Hepatic stellate cell (primary cell): ENCODE results near the gene SLC8A3.

Experiments
- DNase-seq: peaks from one replicate; pipeline ENCODE4 v3.0.0; 2011; ENCODE audit warnings: low spot score

The SLC8A3 gene

DNA sequence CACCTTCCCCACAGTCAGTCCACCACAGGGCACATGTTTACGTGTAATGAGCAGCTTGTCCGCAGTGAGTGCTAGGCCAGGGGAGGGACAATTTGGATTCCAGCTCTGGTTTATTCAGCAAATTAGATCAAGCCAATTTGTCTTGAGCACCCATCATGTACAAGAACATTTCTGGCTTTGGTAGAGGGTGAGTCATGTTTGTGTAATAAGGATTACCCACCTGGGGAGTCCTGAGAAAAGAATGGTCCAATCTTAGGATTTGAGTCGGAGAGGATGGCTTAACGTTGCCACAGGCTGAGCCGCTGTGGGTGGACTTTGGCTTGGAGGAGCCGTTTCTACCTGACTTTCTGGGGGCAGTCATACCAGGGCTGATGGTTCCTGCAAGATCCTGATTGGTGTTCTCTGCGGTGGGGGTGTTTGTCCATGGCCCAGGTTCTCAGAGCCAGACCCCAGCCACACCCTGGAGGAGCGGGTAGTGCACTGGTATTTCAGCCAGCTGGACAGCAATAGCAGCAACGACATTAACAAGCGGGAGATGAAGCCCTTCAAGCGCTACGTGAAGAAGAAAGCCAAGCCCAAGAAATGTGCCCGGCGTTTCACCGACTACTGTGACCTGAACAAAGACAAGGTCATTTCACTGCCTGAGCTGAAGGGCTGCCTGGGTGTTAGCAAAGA, 165.8 kb downstream of the SLC8A3 start:
- no peak for DNase-seq

DNA sequence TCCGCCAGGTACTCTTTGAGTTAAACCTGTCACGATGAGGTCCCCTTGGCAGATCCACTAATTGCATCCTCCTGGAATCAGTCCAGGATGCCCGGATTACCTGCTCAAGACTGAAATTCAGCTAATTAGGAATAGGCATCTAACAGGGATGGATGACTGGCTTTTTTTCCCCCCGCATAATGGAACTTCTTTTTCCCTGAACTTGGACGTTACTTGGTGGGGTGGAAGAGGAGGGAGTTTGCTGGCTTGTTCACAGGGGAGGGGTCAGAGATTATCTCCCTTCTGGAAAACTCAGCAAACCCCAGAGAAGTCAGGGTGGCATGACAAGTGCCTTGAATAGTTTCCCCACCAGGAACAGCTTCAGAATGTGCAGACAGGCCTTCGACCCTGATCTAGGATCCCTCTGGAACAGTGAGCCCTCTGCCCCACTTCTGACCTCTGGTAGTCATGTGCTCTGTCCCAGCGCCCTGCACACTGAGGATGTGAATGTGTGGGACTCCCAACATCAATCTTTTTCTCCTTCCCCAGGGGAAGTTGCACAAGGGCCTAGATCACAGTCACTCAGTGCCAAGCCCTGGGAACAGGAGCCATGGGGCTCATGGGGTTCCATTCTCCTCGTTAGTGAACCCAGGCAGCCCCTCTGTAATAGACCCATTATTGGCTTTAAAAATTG, 167.1 kb downstream of the SLC8A3 start:
- no peak for DNase-seq

- DNase-seq: no peak
Measured at GRCh38 chr14:70020352-70021170, 168.2 kb downstream of the SLC8A3 start.

DNA sequence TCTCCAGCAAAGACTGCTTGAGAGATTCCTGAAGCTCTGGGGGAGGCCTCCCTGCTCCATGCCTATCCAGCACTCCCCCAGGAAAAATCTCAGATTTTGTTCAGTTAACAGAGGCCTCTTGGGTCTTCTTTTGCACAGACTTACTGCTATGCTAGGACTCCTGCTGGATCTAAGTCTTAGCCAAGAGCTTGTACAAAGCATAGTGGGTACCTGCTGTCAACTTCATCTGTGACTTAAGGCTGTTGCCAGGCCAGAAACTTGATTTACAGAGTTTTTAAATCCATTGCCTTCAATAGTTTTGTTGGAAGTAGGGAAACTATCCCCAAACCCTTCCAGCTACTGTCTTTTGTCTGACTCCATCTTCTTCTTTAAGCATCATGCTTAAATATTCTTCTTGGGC, 169.1 kb downstream of the SLC8A3 start:
- no peak for DNase-seq

- no peak for DNase-seq
Measured at GRCh38 chr14:70018713-70019211, 170.0 kb downstream of the SLC8A3 start.

DNA sequence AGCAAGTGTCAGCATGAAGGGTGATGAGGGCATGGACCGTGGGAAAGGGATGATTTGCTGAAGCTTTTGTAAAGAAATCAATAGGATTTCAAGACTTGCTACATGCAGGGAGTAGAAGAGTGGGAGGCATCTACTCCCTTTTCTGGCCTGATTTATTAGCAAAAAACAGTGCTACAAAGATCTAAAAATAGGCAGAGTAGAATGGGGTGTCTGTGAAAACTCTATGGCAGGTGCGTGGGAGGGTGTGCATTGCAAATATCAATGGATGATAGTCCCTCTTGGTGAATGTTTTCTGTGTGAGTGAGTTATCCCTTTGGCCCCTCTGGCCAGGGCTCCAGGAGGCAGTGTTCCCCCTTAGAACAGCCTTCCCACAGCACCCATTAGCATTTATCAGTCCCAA, 170.5 kb downstream of the SLC8A3 start:
- no peak for DNase-seq

- no peak for DNase-seq
Measured at GRCh38 chr14:70014406-70015095, 174.2 kb downstream of the SLC8A3 start.

GRCh38 chr14:70013271-70013873, 175.4 kb downstream of the SLC8A3 start:
- peak; percentile 18 for DNase-seq

DNA sequence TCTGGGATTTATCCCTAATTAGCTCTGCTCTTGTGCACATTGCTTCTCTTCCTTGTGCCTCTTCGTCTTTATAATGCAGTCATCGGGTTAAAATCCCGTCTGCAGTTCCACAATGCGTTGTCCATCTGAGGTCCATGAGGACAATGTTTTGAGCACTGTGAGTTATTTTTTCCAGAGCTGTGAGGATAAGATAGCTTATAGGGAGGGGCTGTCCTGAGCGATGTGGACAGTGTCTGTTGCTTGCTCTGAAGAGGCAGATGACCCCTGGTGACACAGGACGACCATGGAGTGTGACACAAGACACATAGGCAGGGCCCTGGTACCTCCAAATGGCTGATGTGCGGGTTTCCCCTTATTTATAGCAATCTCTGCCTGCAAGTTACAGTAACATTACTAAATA, 177.0 kb downstream of the SLC8A3 start:
- no peak for DNase-seq

- DNase-seq: no peak
Measured at GRCh38 chr14:70011098-70011497, 177.7 kb downstream of the SLC8A3 start.

DNA sequence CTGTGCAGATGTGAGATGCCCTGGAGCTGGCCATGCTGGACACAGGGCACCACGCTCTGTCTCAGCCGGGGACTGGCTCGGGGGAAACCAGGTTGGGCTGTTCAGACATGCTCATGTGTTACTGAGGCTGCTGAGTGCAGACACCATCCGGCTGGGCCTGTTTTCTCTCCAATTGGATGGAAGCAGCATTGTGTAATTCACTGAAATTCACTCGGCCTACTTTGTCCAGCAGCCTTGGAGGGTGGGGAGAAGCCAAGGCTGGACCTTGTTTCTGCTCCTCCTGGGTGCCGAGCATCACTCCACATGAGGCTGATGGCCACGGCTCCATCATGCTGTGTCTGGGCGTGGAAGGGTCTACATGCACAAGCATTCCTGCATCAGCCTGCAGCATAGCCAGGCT, 178.8 kb downstream of the SLC8A3 start:
- no peak for DNase-seq

DNA sequence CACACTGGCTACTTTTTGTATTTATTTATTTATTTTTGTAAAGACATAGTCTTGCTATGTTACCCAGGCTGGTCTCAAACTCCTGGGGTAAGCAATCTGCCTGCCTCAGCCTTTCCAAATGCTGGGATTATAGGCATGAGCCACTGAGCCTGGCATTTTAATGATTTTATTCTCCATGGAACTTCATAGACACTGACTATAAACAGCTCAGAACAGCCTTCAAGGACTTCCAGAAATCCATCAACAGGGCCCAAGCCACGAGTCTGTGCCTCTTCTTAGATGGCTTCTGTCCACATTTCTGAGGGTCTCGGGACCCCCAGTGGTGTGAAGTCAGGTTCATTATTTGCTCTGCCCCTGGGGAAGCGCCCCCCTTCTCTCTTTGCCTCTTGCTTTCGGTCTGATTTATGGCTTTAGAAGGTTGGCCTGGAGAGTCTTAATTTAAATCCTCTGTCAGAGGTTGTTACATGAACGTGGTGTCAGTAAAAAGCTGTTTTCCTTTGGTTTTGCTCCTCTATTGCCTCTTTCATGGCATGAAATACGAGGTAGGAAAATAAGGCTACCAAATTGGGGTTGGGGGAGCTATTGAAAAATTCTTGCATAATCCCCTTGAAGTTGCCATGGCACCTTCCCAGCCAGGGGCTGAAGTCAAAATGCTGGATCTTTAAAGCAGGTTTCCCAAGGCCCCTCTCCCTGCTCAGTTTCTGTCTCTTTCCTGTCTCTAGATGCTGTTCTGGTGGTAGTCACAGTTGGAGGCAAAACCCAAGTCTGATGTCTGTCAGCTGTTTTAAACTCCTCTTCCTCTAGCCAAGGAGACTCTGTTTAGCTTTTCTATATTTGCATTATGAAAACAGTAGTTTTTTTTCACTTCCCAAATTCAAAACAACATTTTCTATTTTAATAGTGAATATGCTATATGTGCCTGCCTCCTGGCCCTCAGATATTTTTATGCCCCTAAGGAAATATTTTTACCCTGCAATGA, 180.2 kb downstream of the SLC8A3 start:
- no peak for DNase-seq

DNA sequence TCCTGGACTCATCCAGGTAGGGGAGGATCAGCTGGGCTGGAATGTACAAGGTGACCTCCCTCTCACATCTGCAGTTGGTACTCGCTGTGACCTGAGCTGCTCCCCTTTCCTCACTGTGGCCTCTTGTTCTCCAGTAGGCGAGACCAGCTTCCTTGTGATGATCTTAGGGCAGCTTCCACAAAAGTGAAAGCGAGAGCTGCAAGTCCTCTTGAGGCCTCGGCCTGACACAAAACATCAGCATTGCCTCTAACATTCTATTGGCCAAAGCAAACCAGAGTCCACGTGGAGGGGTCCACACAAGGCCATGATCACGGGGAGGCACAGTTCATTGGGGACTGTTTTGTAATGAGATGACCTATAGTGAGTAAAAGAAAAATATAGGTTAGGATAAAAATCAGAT, 182.1 kb downstream of the SLC8A3 start:
- no peak for DNase-seq

DNA sequence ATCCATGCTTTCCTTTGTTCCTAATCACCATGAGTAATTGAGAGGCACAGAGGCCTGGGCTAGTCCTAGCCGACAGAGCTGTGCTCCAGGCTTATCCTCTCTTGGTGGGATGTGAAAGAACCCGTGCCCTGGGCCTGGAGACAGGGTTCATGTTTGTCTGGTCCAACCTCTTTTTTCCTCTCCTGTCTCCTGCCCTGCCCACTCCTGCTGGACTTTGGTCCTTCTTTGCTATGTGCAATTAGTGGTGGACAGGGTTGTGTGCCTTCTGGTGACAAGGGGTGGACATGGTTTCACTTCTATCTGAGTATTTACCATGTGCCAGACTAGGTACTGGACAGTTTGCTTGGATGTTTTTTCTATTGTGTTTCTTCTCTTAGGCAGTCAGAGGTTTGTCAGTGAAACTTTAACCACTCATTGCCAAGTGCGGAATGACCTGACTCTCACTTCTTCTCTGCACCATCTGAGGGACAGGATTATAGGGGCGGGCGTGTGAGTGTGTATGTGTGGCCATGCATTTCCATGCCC, 183.4 kb downstream of the SLC8A3 start:
- no peak for DNase-seq

GRCh38 chr14:70004791-70005190, 184.0 kb downstream of the SLC8A3 start:
- DNase-seq: no peak

- no peak for DNase-seq
Measured at GRCh38 chr14:70002589-70003346, 186.0 kb downstream of the SLC8A3 start.

- no peak for DNase-seq
Measured at GRCh38 chr14:70000601-70001000, 188.2 kb downstream of the SLC8A3 start.

DNA sequence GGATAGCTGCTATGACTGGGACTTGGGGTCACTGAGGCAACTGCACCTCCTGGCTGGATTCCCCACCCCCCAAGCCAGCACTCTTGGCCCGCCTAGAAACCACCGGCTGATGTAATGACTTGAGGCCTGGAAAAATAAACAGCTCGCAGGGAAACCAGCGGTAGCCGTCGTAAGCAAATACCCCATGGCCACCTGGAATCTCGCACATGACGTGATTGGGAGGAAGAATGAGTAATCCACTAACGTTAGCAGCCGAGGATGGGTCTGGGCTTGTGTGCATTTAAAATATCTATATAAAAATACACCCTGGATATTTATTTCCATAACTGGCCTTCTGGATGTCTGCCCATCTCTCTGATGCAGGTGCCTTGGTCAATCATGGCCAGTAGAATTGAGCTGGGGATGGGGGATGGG, 189.5 kb downstream of the SLC8A3 start:
- DNase-seq: no peak

DNA sequence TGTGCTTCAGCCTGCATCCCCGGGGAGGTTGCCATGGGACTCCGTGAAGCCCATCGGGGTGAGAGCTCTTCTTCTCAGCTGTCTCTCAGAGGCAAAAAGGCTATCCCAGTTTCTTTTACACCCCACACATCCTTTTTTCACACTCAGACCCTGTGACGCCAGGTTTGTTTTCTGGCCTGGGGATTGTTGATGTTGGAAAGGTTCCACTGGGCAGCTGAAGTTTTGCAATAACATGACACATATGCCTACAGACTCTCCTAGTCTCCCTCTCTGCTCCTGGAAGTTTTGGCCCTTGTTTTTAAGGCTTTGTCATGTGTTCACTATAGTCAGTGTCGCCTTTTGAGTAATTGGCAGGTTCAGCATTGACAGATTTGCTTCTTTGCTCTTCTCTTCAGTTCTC, 190.9 kb downstream of the SLC8A3 start:
- no peak for DNase-seq

DNA sequence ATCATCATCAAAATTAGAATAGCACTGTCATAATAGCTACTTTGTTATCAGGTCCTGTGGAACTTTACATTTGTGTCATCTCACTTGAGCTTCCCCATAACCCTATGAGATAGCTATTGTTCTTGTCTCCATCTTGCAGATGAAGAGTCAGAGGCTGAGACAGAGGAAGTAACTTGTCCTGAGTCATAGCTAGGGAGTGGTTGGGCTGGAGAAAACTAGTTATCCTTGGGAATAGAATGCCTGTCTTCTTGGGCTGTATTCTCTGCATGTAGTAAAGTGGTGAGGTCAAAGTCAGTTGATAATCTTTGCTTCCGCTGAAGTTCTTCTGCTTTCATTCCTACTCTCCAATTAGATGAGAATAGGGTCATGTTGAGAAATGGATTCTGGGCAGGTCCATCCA, 192.5 kb downstream of the SLC8A3 start:
- no peak for DNase-seq
